ENCODE results near the gene TDRKH.

The TDRKH gene

DNA sequence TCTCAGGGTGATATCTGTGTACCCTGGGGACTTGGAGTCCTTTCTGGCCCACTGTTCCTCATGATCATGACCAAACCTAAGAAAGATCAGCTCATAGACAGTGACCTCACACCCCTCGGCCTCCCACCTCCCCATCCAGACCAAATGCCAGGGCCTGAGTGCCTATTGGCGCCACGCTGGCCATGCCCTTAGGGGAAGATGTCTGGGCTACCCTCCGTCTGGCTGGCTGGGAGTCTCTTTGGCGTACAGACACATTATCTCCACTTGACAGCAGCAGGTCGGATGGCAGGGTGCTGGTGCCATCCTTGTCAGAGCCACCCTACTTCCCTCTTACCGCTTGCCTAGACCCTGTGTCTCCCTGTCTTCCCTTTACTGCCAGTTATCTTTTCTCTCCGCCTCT is 32.9 kb upstream of the TDRKH start:
- DNase-seq, result no peak

DNA sequence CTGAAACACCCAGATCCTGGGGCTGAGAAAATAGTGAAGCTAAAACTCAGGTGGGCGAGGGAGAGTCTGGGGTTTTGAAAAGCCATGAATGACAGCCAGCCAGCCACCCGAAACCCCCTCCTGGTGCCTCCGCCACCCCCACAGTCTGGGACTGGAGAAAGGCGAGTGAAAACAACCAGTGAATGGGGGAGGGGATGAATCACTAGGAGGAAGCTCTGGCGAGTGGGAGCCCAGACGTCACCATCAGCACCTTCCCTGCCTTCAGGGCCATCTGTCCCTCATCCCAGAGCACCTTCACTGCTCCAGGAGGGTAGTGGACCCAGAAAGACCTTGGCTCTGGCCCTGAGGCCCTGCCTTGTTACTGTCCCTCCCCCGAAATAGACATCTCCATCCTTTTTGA is 32.1 kb upstream of the TDRKH start:
- no peak for DNase-seq

DNA sequence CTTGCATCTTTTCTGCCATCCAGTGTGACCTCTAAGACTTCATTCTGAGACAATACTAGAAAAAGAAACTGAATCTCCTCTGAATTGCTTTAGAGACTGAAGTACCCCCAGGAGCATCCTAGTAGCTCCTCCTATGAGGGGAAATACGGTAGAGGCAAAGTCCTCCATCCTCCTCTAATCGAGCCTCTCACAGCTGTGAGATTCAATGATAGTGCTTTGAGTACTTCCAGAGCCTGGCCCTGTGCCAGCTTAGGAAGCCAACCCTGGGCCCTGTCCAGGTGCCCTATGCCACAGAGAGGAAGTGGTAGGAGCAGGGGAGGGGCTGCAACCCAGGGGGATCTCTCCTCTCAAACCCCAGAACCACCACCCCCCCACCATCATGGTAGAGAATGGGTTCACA is 30.6 kb upstream of the TDRKH start:
- DNase-seq, result no peak

- DNase-seq, result no peak
Observed at GRCh38 chr1:151819976-151820623, 29.8 kb upstream of the TDRKH start.

DNA sequence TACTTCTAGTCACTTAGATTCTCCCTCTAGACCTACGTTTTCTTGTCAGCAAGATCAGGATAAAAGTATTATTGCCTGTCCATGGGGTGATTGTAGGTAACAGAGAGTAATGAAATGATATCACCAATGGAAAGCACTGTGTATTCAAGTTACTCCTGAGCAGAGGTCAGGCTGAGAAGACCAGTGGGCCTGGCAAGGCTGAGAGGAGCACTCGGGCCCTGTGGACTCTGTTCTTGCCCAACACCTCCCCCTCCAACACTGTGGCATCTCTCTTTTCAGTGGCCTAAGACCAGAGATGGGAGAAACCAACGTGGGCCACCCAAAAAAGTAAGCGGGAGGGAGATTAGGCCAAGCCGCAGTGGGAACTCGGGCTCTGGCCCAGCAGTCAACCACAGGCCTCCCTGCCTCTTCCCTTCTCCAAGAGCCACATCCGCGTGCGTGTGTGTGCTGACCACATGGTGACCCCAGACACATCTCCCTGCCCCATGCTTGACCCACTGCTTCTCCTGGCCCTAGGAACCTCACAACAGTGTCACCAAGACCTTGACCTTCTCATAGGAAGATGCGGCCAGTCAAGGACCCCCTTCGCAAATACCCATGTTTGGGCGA is 29.0 kb upstream of the TDRKH start:
- DNase-seq, result no peak

DNA sequence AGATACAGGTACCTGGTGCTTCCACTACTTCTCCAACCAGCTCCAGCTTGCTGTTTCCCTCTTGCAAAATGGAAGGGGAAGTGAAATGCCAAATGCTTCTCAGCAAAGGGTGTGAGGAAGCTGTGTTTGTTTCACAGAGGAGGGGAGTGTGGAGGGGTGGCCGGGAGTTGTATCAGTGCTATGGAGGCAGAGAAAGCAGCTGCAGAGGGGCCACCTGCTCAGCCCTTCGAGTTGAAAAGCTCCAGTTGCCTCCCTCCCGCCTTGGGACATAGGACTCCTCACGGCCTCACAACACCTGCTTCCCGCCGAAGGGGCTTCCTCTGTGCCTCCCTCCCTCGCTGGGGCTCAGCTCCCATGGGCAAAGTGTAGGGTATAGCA is 27.0 kb upstream of the TDRKH start:
- DNase-seq, result no peak

DNA sequence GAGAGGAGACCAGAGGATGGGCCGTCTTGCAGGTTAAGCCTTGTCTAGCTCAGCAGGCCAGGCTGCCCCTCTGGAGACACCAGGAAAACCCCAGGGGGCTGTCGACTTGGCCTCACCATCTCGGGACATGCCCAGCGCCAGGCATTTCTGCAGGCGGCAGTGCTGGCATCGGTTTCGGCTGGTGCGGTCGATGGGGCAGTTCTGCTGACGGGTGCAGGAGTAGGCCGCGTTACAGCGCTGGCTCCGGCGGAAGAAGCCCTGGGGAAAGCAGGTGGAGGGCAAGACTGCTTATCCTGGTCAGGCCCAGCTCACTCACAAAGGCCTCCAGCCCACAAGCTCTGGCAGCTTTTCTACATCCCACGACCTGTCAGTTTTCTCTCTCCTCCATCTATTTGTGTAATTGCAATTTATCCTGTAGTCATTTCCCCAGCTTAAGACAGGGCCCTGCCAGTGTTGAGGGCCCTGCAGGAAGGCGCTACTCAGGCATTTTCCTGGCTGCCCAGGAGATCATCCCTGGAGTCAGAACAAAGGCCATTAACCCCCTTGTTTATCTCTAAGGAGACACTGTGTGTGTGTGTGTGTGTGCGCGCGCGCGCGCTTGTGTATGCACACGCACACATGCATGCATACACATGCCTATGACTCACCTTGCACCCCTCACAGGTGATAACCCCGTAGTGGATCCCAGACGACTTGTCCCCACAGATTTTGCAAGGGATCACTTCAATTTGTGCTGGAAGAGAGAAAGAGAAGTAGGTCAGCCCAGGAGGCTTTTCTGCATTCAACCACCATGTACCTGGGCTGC is 26.4 kb upstream of the TDRKH start:
- DNase-seq, result no peak

GRCh38 chr1:151815716-151816327 is 25.5 kb upstream of the TDRKH start:
- DNase-seq, result no peak

- no peak for DNase-seq
Observed at GRCh38 chr1:151814971-151815545, 24.8 kb upstream of the TDRKH start.

GRCh38 chr1:151814426-151814825 is 24.1 kb upstream of the TDRKH start:
- DNase-seq, result no peak

GRCh38 chr1:151813271-151813977 is 23.1 kb upstream of the TDRKH start:
- DNase-seq, result no peak

DNA sequence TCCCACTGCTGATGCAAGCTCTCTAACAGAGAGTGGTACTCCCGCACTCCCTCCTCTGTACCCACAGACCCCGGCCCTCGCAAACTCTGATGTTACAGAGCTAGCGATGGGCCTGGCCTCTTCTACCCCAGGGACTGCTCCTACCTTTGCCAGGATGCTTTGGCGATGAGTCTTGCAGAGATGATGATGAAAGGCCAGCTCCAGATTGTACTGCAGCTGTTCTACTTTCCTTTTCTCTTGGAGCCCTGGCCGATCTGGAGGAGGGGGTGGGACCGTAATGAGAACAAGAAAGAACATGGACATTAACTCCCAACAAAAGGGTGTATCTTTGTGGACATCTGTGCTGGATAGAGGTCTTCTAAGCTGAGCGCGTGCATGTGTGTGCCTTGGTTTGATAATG is 20.9 kb upstream of the TDRKH start:
- peak; percentile 48 for DNase-seq

- peak; percentile 14 for DNase-seq
Observed at GRCh38 chr1:151809985-151810556, 19.8 kb upstream of the TDRKH start.

- no peak for DNase-seq
Observed at GRCh38 chr1:151809290-151809984, 19.1 kb upstream of the TDRKH start.

- no peak for DNase-seq
Observed at GRCh38 chr1:151807766-151808165, 17.5 kb upstream of the TDRKH start.

DNA sequence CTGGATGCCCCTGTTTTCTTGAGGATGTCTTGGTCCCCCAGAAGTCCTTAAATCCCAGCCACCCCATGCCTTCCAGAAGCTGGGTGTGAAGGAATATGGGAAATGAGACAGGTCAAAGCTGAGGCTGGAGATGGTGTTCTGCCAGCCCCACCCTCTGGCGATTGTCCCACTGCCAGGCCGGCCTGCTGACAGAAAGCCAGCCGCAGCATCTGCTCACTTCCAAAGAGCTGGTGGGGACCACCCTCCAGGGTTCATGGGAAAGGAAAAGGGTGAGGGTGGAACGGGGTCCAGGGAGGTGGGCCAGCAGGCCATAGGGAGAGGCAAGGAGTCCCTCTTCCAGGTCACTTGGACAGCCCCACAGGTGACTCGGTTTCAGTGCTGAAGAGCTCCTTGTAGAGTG is 16.8 kb upstream of the TDRKH start:
- no peak for DNase-seq

- no peak for DNase-seq
Observed at GRCh38 chr1:151806170-151806569, 15.9 kb upstream of the TDRKH start.

DNA sequence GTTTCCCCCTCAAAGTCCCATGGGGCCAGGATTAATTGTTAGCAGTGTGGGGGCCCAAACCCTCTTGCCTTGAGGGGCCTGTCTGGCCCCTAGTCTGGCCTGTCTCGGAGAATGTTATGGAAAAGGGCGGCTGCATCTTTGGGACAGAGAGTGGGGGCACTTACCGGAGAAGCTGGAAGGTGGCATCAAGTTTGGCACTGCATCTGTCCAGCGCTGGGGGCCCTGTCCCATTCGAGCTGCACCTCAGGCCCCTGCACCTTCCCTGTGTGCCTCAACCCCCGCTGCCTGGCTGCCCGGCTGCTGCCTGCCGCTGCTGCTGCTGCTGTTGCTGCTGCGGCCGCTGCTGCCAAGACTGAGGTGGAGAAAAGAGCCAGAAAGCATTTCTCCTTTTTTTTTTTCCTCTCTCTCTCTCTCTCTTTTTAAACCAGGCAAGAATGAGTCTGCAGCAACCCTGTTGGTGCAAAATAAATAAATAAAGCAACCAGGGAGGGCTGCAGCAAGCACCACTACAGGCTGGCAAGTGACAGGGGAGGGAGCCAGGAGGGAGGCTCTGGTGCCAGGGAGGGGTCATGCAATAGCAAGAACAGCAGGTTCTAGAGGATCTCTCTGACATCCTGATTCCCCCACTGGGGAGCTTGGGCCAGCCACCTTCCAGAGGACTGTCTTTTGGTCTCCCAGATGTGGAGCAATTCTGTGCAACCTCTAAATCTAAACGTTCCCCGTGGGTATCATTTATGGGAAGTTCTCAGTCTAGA is 14.9 kb upstream of the TDRKH start, which contains the start of gene LINGO4:
Gene LINGO4, minus strand, starts transcription at position 354 of the 755 bp plus-strand sequence. CDS start 2,715 bp downstream, outside the sequence.
- DNase-seq, result no peak

DNA sequence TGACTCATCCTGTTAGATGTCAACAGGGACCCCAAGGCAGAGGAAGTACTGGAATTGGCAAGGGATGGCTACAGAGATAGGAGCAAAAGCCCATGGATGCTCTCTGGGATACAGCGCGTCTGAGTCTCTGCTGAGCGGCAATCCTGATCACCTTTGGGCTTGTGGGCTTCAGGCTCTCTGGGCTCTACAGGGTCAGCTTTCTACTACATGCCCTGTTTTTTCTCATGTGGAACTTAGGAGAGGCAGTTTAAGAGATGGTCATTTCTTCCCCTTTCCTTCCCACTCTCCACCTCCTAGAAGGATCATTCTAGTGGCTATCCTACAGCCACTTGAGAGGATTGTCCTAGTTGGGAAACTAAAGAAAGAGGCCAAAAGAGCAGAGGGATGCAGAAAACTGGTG is 13.6 kb upstream of the TDRKH start:
- DNase-seq, result no peak

DNA sequence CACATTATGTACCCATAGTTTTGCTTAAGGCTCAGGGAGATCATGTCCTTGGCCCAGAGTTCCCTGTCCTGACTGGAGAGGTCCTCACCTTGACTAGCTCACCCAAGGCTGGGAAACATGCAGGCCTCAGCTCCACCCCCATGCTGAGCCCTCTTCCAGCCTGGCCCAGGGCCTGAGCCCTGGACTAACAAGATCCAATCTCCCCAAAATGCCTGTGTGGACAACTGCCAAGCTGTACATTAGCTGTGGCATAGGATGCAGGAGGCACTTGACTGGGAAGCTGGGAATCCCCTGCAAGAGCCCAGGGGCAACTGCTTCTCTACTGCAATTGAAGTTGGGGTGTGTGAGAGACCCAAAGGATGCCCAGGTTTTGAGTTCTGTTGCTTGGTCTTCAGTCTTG is 12.9 kb upstream of the TDRKH start:
- no peak for DNase-seq

DNA sequence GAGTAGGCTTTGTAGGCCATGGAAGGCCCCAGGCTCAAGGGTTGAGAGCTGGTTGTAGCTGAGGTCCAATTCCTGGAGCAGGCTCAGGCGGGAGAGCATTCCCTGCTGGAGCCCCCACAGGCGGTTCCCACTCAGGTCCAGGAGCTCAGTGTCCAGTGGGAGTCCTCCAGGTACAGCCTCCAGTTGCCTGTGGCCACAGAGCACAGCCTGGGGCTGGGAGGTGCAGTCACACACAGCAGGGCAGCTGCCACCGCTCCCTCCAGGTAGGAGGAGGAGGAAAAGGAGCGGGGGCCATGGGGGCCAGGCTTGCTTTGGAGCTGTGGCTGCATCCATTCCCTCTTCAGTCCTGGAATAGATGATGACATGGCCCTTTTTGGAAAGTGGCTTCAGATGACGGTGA is 12.1 kb upstream of the TDRKH start:
- DNase-seq, result no peak
